NB4 (cell line): ENCODE measurements around the gene RAET1E.
"Not testable (repeated sequence)": the region's sequence is repeated elsewhere in the genome, so short reads cannot be mapped to it uniquely, and the experiment has no call there.

Source experiments
- DNase-seq: peaks from one replicate; pipeline ENCODE4 v3.0.0; 2010; ENCODE audit warnings: low read depth
- H3K4me3 ChIP-seq: one replicate; pipeline ENCODE4 v1.5.1; 2011; ENCODE audit warnings: mild to moderate bottlenecking, low read depth, low read length, moderate library complexity
- CTCF ChIP-seq: IDR thresholded peaks from one replicate; pipeline ENCODE4 v1.5.1; 2012; ENCODE audit warnings: low read depth, low read length
- MYC ChIP-seq: IDR thresholded peaks from 2 replicates; pipeline ENCODE4 v1.6.1; 2011; ENCODE audit warnings: low read depth, low read length
- POLR2A ChIP-seq: IDR thresholded peaks from 2 replicates; pipeline ENCODE4 v1.6.1; 2011; ENCODE audit warnings: mild to moderate bottlenecking; ENCODE audit not compliant: insufficient read length; ENCODE audit errors: extremely low read depth
- TF ChIP-seq, protein P1 (sequence below): IDR thresholded peaks from 2 replicates; pipeline ENCODE4 v1.6.1; 2011; ENCODE audit warnings: low read depth, low read length

Gene RAET1E

GRCh38 chr6:149939909-149940671, 42.2 kb upstream of the RAET1E start:
- no peak overlapping the region for H3K4me3 ChIP-seq
- no peak for TF ChIP-seq CTCF
- TF ChIP-seq MYC = no peak
- no peak for TF ChIP-seq POLR2A
- TF ChIP-seq, protein P1, sequence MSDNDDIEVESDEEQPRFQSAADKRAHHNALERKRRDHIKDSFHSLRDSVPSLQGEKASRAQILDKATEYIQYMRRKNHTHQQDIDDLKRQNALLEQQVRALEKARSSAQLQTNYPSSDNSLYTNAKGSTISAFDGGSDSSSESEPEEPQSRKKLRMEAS = no peak
- DNase-seq = no peak

- no peak overlapping the region for H3K4me3 ChIP-seq
- DNase-seq = no peak
- TF ChIP-seq POLR2A (no peak), CTCF (no peak), MYC (no peak)
- TF ChIP-seq, protein P1 = no peak
Observed at GRCh38 chr6:149939356-149939648, 41.4 kb upstream of the RAET1E start.

- no peak for TF ChIP-seq POLR2A
- no peak for TF ChIP-seq MYC
- no peak for TF ChIP-seq CTCF
- DNase-seq = no peak
- no peak overlapping the region for H3K4me3 ChIP-seq
Observed at GRCh38 chr6:149938571-149939355, 40.9 kb upstream of the RAET1E start.

- H3K4me3 ChIP-seq, DNase-seq: not testable (repeated sequence)
Observed at GRCh38 chr6:149938013-149938570, 40.2 kb upstream of the RAET1E start.

DNA sequence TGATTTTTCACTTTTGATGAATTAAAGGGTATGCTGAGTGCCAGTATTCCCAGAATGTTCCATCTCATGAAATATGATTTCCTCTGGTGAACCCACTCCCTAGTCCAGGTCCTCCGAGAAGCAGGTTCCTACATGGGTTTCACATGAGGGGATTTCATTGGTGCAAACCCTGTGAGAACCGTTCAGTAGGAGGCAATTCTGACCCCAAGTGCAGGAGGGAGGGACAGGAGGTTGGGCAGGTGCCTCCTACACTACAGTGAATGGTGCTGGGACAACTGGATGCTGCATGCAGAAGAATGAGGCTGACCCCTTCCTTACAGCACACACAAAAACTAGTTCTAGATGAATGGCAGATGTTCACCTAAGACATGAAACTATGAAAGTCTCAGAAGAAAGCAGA, 38.8 kb upstream of the RAET1E start:
- TF ChIP-seq MYC = no peak
- TF ChIP-seq, protein P1 = no peak
- TF ChIP-seq CTCF = no peak
- no peak for TF ChIP-seq POLR2A

GRCh38 chr6:149935668-149936067, 37.8 kb upstream of the RAET1E start:
- no peak for DNase-seq
- H3K4me3 ChIP-seq = no peak overlapping the region
- TF ChIP-seq, protein P1 = no peak

More for the DNA sequence above, 38.8 kb upstream of the RAET1E start:
- H3K4me3 ChIP-seq = no peak overlapping the region
- DNase-seq = no peak
